Activated T-helper 1 cell treated with Interleukin-2 at 50 U/mL for 16 hours (primary cell): ENCODE measurements around the gene ADAM15.

Source experiments
- DNase-seq: peaks from one replicate; pipeline ENCODE4 v3.0.0-alpha.2; 2020; ENCODE audit warnings: low read depth

ADAM15 gene

DNA sequence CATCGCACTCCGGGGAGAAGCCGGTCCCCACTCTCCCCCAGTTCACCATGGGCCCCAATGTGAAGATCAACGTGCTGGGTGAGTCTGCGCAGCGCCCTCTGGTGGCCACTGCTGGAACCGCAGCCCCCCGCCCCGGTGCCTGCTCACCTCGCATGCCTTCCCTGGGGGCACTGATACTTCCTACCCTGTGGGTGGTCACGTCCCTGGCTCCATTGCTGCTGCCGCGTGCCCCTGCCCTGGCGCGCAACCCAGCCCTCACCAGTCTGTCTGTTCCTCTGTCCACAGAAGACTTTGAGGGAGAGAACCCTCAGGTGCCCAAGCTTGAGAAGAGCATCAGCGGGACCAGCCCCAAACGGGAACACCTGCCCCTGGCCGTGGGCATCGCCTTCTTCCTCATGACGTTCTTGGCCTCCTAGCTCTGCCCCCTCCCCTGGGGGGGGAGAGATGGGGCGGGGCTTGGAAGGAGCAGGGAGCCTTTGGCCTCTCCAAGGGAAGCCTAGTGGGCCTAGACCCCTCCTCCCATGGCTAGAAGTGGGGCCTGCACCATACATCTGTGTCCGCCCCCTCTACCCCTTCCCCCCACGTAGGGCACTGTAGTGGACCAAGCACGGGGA is 35.1 kb downstream of the ADAM15 start:
- DNase-seq = peak; percentile 68

DNA sequence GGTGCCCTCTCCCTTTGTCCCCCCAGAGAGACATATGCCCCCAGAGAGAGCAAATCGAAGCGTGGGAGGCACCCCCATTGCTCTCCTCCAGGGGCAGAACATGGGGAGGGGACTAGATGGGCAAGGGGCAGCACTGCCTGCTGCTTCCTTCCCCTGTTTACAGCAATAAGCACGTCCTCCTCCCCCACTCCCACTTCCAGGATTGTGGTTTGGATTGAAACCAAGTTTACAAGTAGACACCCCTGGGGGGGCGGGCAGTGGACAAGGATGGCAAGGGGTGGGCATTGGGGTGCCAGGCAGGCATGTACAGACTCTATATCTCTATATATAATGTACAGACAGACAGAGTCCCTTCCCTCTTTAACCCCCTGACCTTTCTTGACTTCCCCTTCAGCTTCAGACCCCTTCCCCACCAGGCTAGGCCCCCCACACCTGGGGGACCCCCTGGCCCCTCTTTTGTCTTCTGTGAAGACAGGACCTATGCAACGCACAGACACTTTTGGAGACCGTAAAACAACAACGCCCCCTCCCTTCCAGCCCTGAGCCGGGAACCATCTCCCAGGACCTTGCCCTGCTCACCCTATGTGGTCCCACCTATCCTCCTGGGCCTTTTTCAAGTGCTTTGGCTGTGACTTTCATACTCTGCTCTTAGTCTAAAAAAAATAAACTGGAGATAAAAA is 35.9 kb downstream of the ADAM15 start:
- no peak for DNase-seq

- peak; percentile 69 for DNase-seq
Measured at GRCh38 chr1:155091071-155092051, 40.2 kb downstream of the ADAM15 start.

- DNase-seq = no peak
Measured at GRCh38 chr1:155092131-155092530, 41.0 kb downstream of the ADAM15 start.

- DNase-seq = no peak
Measured at GRCh38 chr1:155092641-155093040, 41.5 kb downstream of the ADAM15 start.

GRCh38 chr1:155093911-155094621 is 43.0 kb downstream of the ADAM15 start:
- DNase-seq = no peak

- DNase-seq = no peak
Measured at GRCh38 chr1:155094622-155094948, 43.5 kb downstream of the ADAM15 start.

DNA sequence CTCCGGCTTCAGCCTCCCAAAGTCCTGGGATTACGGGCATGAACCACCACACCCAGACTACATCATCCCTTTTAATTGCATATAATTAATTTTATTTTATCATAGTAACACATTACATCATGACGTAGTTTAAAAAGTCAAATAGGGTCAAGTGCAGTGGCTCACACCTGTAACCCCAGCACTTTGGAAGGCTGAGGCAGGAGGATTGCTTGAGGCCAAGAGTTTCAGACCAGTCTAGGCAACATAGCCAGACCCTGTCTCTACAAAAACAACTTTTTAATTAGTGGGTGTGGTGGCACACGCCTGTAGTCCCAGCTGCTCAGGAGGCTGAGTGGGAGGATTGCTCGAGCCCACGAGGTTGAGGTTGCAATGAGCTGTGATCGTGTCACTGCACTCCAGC is 48.2 kb downstream of the ADAM15 start:
- no peak for DNase-seq

- no peak for DNase-seq
Measured at GRCh38 chr1:155103325-155103724, 52.2 kb downstream of the ADAM15 start.

DNA sequence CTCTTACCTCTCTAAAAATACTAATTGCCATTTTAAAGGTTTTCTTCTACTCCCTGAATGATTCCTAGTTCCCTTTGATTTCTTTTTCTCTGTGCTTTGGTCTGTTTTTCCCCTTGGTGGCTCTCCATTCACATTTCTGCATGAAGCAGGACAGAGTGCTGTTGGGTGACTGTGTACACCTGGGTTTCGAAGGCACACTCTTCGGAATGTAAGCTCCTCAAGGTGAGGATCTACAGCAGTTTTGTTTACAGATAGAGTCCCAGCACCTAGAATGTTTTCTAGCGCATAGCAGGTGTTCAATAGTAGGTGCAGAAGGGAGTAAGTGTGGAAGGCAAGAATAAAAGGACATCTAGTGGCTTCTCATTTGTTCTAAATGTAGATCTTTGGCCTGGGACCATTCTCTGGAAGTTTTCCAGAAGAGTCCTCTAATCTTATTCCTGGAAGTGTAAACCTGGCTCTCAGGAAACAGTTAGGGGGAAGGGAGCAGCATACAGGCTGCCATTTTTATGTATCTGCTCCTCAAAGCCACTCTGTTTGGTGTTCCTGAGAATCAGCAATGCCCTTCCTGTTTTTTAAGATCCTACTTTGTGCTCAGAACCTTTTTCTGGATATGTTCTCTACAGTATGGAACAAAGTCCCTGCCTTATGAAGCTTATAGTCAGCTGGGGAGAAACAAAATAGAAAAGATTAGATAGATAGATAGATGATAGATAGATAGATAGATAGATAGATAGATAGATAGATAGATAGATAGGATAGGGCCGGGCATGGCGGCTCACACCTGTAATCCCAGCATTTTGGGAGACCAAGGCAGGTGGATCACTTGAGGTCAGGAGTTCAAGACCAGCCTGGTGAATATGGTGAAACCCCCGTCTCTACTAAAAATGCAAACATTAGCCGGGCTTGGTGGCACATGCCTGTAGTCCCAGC is 53.8 kb downstream of the ADAM15 start:
- no peak for DNase-seq

GRCh38 chr1:155105604-155106011 is 54.5 kb downstream of the ADAM15 start:
- no peak for DNase-seq

GRCh38 chr1:155106862-155107261 is 55.7 kb downstream of the ADAM15 start:
- no peak for DNase-seq

- no peak for DNase-seq
Measured at GRCh38 chr1:155107309-155108264, 56.5 kb downstream of the ADAM15 start.

- no peak for DNase-seq
Measured at GRCh38 chr1:155108296-155108695, 57.2 kb downstream of the ADAM15 start.

DNA sequence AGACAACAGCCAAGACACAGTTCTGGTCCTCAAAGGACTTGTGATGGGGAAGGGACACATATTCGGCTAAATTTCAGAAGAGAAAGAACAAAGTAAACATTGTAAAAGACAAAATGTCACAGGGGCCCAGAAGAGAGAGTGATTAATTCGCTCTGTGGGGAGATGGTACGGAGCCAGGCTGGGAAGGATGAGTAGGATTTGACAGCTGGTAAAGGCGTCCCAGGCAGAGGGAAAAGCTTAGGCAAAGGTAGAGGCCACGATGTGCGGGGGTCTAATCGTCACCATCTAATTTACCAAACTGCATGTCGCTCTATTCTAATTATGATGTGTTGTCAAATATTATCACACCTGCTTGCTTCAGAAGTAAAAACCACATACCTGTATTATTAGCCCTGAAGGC is 59.3 kb downstream of the ADAM15 start:
- no peak for DNase-seq

DNA sequence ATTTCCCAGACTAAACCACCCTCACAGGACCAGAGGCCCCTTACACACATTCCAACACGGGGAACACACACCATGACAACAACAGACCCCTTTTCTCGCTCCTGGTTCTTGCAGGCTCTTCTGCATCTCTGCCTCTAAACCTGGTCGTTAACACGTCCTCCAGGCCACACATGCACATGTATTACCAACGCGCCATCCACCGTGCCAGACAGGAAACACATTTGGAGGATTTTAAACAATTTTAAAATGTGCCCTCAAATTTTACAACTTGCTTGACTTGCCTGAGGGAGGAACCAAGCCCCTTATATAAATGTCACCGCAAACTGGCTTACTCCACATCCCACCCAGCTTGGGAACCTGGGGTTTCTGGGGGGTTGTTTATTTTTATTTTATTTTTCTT is 59.7 kb downstream of the ADAM15 start:
- no peak for DNase-seq
